Ishikawa (cell line): ENCODE data around the gene CDC42BPG.

ENCODE experiments used
- CREB1 ChIP-seq: IDR thresholded peaks from 2 replicates; pipeline ENCODE4 v1.6.1; 2012; ENCODE audit warnings: low read depth
- TEAD4 ChIP-seq: IDR thresholded peaks from 2 replicates; pipeline ENCODE4 v1.6.1; 2012

DNA sequence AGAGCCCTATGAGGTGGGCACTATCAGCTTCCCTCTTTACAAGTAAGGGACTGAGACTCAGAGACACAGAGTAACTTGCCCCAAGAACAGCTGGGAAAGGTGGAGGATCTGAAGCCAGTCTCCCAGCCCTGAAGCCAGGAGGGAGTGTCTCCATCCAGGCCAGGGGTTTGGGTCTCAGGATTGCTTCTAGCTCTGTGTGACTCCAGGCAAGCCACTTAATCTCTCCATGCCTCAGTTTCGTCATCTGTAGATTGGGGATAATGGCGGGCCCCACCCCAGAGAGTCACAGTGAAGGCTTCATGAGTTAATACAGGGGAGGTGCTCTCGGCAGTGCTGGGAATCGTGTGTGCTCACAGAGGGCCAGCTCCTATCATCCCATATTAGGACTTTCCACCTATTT is 52.0 kb downstream of the CDC42BPG start:
- TF ChIP-seq CREB1 = no peak
- no peak for TF ChIP-seq TEAD4
